ENCODE data around the gene ACYP1.
A peak's percentile ranks its signal among the peaks of the same experiment; 100 is the strongest.

Gene ACYP1

DNA sequence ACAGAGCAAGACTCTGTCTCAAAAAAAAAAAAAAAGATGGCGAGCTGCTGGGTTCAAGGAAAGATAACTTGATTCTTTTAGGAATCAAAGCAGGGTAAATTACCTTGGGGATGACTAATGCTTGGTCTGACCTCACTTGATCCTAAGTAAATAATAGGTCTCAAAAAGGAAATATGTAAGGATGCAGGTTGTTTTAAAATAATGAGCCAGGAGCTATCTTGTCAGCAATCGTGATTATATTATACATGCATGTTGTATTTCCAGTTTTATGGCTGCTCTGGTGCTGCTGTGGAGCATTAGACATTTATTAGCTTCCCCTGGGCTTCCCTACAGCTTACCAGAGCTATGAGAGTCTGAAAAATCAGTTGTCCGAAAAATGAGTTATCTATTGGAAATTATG lies 58.5 kb downstream of the ACYP1 start:
- peaks cover 30% of the 10 kb centered on the region for H3K4me1 ChIP-seq (ENCODE audit: insufficient read depth, low read length)
- TF ChIP-seq EZH2 (IDR thresholded peaks at IDR 0.05; ENCODE audit: borderline replicate concordance, low read depth, low read length, severe bottlenecking), result no peak
- TF ChIP-seq, protein P1, sequence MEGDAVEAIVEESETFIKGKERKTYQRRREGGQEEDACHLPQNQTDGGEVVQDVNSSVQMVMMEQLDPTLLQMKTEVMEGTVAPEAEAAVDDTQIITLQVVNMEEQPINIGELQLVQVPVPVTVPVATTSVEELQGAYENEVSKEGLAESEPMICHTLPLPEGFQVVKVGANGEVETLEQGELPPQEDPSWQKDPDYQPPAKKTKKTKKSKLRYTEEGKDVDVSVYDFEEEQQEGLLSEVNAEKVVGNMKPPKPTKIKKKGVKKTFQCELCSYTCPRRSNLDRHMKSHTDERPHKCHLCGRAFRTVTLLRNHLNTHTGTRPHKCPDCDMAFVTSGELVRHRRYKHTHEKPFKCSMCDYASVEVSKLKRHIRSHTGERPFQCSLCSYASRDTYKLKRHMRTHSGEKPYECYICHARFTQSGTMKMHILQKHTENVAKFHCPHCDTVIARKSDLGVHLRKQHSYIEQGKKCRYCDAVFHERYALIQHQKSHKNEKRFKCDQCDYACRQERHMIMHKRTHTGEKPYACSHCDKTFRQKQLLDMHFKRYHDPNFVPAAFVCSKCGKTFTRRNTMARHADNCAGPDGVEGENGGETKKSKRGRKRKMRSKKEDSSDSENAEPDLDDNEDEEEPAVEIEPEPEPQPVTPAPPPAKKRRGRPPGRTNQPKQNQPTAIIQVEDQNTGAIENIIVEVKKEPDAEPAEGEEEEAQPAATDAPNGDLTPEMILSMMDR (IDR thresholded peaks at IDR 0.05; ENCODE audit: borderline replicate concordance, extremely low read depth, low read length, poor library complexity, severe bottlenecking), result no peak

DNA sequence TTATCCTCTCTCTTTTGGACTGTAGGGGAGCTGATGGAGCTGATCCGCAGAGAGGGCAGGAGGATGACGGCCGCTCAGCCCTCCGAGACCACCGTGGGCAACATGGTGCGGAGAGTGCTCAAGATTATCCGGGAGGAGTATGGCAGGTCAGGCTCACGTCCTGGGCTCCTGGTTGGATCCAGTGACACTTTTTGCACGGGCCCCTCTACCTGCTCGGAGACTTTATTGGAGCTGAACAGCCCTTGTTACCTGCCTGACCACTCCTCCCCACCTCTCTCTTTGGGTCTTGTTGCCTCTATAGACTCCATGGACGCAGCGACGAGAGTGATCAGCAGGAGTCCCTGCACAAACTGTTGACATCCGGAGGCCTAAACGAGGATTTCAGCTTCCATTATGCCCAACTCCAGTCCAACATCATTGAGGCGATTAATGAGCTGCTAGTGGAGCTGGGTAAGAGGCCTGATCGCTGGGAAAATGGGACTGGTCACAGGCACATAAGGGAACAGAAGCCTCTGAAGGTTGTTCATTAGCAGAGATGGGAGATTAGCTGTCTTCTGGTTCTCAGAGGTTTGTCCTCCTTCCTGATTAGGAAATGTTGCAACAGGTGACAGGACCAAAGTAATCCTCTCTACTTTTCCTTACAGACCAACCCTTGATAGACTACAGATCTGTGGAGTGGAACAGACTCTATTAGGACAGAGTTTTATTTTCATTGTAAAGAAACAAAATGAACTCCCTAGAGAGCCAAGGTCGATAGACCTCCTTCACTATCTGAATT lies 60.4 kb downstream of the ACYP1 start:
- Histone ChIP-seq H3K4me1 (ENCODE audit: insufficient read depth, low read length) (peaks cover 30% of the 10 kb centered on the region), H2AFZ (ENCODE audit: low read depth, low read length) (peak overlapping the region; percentile 96), H3K36me3 (ENCODE audit: insufficient read depth, low read length) (peaks cover 50% of the 10 kb centered on the region), H4K20me1 (ENCODE audit: insufficient read depth, low read length) (0 out of 2 replicates have a peak, but pooled peaks cover 3% of the 10 kb centered on the region), H3K4me2 (ENCODE audit: insufficient read depth, low read length) (peak overlapping the region; percentile 95), H3K79me2 (ENCODE audit: insufficient read depth, low read length) (peaks cover 22% of the 10 kb centered on the region), H3K27me3 (ENCODE audit: insufficient read depth, low read length, poor library complexity) (no peaks in the 10 kb centered on the region), H3K9me3 (ENCODE audit: insufficient read depth, low read length, severe bottlenecking) (no peaks in the 10 kb centered on the region), H3K4me3 (ENCODE audit: low read depth in 1 of 2, low read length in 2 of 2) (peak overlapping the region; percentile 95 to 97; a peak in 3 of 4 replicates), H3K9ac (ENCODE audit: low read depth, low read length) (peak overlapping the region; percentile 84), H3K27ac (ENCODE audit: low read length) (peak overlapping the region; percentile 87)
- ATAC-seq (ENCODE audit: insufficient read depth, low read depth) (no peak), DNase-seq (no peak)
- TF ChIP-seq, protein P1 (IDR thresholded peaks at IDR 0.05; ENCODE audit: borderline replicate concordance, extremely low read depth, low read length, poor library complexity, severe bottlenecking), result no peak
- TF ChIP-seq EZH2 (IDR thresholded peaks at IDR 0.05; ENCODE audit: borderline replicate concordance, low read depth, low read length, severe bottlenecking), result no peak

More for the DNA sequence above, 58.5 kb downstream of the ACYP1 start:
- Histone ChIP-seq H2AFZ (ENCODE audit: low read depth, low read length) (no peak overlapping the region), H3K79me2 (ENCODE audit: insufficient read depth, low read length) (peaks cover 22% of the 10 kb centered on the region), H4K20me1 (ENCODE audit: insufficient read depth, low read length) (0 out of 2 replicates have a peak, but pooled peaks cover 3% of the 10 kb centered on the region), H3K4me3 (ENCODE audit: low read depth in 1 of 2, low read length in 2 of 2) (no peak overlapping the region), H3K4me2 (ENCODE audit: insufficient read depth, low read length) (0 out of 2 replicates have a peak overlapping the region, but pooled peaks have one; percentile 5), H3K36me3 (ENCODE audit: insufficient read depth, low read length) (peaks cover 69% of the 10 kb centered on the region), H3K27me3 (ENCODE audit: insufficient read depth, low read length, poor library complexity) (no peaks in the 10 kb centered on the region), H3K27ac (ENCODE audit: low read length) (no peak overlapping the region), H3K9ac (ENCODE audit: low read depth, low read length) (no peak overlapping the region), H3K9me3 (ENCODE audit: insufficient read depth, low read length, severe bottlenecking) (no peaks in the 10 kb centered on the region)
- no peak for DNase-seq
- ATAC-seq (ENCODE audit: insufficient read depth, low read depth), result no peak

All from DND-41 (cell line).